Measurements from ENCODE around the gene STX2.
"Not testable (repeated sequence)": the region's sequence is repeated elsewhere in the genome, so short reads cannot be mapped to it uniquely, and the experiment has no call there.

Gene STX2

DNA sequence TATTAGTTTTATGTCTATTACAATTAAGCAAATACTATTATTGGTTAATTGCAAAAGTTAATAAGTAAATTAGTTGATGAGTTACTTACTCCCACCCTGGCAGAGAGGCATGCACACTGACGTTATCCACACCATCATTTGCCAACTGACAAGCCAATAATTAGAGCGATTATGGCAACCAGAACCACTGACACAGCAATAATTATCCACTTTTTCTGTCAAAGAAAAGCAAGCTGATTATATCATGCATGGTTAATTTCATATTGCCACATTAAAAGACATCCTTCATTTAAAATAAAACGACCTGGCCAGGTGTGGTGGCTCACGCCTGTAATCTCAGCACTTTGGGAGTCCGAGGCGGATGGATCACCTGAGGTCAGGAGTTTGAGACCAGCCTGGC, 43.1 kb downstream of the STX2 start:
- no peak for DNase-seq

DNA sequence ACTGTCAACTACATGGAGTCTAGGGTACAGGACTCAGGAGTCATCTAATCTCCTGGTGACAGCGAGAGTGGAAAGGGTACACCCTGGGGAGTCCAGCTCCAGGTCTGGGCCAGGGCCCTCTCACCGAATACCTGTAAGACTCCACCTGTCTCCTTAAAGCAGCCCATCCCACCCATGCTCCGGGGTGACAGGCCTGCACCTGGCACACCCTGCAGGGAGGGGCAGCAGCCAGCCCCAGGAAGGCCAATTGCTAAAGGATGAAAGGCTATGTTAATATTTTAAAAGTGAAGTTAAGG, 45.5 kb downstream of the STX2 start:
- no peak for DNase-seq

- peak; percentile 69 for DNase-seq
Observed at GRCh38 chr12:130792821-130793553, 46.1 kb downstream of the STX2 start.

GRCh38 chr12:130791629-130792028, 47.4 kb downstream of the STX2 start:
- DNase-seq = no peak

- DNase-seq = no peak
Observed at GRCh38 chr12:130788515-130788914, 50.5 kb downstream of the STX2 start.

- no peak for DNase-seq
Observed at GRCh38 chr12:130787445-130788410, 51.3 kb downstream of the STX2 start.

- no peak for DNase-seq
Observed at GRCh38 chr12:130787041-130787440, 52.0 kb downstream of the STX2 start.

DNA sequence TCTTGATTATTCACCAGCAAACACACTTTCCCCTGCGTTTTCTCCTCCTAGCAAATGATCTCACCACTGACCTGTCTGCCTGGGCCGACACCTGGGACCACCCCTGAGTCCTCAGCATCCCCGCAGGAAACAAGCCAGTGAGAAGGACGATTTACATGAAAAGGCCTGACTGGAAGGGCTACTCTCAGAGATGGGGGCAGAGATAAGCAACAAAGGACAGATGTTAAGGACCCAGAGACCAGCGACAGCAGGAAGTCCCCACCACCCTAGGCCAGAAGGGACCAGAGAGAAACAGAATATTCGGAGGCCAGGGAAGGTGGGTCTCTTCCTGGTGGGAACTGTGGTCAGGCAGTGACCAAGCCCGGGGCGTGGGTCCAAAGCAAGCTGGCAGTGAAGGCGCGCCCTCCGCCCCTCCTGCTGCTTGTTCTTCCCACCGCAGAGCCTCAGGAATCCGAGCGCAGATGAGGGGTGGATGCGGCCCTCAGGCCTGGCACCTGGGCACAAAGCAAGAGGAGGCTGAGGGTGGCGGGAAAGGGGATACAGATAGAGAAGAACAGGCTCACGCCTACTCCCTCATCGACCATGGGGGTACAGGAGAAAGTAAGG, 55.8 kb downstream of the STX2 start:
- DNase-seq = no peak

- DNase-seq = not testable (repeated sequence)
Observed at GRCh38 chr12:130782245-130782644, 56.8 kb downstream of the STX2 start.

- no peak for DNase-seq
Observed at GRCh38 chr12:130780880-130781575, 58.0 kb downstream of the STX2 start.

GRCh38 chr12:130780325-130780724, 58.7 kb downstream of the STX2 start:
- DNase-seq = no peak

DNA sequence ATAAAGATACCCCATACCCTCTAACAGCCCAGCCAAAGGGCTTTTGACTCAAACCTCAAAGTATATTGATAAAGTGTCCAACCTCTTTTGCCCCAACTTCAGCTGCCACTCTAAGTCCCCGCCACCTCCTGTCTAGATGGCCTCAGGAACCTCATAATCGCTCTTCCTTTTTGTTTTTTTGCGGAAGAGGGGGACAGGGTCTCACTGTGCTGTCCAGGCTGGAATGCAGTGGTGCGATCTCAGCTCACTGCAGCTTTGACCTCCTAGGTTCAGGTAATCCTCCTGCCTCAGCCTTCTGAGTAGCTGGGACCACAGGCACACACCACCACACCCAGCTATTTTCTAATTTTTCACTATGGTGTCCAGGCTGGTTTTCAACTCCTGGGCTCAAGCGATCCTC, 60.3 kb downstream of the STX2 start:
- no peak for DNase-seq

DNA sequence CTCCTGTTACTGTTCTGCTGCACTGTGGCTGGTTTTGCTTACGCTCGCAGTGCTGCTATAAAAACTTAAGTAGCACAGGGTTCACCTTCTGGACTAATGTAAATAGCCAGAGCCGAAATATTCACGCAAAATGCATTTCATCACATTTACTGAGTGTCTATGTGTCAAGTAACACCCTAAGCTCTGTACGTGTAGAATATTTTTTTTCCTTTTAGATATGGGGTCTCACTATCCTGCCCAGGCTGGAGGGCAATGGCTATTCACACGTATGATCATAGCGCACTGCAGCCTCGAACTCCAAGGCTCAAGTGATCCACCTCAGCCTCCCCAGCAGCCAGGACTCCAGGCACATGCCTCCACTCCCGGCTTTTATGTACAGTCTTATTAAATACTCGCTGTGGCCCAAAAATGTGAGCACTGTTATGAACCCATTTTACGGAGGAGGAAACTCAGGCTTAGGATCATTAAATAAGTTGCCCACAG, 62.2 kb downstream of the STX2 start:
- DNase-seq = no peak

- DNase-seq = no peak
Observed at GRCh38 chr12:130775953-130776856, 62.8 kb downstream of the STX2 start.

DNA sequence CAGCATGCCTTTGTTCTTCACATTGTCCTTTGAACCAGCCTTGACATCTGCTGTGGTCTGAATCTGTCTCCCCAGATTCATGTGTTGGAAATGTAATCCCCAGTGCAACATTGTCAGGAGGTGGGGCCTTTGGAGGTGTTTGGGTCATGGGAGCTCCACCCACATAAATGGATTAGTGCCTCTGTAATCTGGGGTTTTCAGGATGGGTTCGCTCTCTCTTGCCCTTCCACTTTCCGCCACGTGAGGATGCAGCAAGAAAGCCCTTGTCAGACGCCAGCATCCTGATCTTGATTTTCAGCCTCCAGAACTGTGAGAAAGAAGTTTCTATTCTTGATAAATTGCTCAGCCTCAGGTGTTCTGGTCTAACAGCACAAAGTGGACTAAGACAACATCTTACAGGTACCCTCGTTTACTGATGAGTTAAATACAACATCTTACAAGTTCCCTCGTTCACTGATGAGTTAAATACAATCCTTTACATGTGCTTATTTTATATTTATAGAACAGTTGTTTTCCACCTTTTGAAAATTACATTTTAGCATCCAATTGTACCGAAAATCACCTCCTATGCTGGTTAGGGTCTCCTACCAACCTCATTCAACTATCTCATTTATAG, 68.5 kb downstream of the STX2 start:
- DNase-seq = no peak

- no peak for DNase-seq
Observed at GRCh38 chr12:130768120-130768519, 70.9 kb downstream of the STX2 start.

DNA sequence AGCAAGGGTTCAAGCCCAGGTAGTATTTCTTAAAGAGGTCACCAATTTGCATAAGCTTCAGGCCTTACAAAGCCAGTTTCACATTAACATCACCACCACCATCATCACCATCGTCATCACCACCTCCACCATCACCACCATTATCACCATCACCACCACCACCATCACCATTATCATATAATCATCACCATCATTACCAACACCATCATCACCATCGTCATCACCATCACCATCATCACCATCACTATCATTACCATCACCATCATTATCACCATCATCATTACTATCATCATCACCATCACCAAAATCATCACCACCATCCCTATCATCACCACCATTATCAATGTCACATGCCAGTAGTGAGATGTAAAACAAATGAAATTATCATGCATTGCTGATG, 72.6 kb downstream of the STX2 start:
- no peak for DNase-seq

DNA sequence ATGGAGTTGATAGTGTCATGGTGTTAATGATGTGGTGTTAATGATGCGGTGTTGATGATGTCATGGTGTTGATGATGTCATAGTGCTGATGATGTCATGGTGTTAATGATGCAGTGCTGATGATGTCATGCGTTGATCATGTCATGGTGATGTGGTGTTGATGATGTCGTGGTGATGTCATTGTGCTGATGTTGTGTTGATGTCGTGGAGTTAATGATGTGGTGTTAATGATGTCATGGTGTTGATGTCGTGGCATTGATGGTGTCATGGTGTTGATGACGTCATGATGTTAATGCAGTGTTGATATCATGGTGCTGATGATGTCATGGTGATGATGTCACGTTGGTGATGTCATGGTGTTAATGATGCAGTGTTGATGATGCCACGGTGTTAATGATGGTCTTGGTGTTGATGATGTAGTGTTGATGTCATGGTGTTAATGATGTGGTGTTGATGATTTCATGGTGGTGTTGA, 73.8 kb downstream of the STX2 start:
- no peak for DNase-seq

DNA sequence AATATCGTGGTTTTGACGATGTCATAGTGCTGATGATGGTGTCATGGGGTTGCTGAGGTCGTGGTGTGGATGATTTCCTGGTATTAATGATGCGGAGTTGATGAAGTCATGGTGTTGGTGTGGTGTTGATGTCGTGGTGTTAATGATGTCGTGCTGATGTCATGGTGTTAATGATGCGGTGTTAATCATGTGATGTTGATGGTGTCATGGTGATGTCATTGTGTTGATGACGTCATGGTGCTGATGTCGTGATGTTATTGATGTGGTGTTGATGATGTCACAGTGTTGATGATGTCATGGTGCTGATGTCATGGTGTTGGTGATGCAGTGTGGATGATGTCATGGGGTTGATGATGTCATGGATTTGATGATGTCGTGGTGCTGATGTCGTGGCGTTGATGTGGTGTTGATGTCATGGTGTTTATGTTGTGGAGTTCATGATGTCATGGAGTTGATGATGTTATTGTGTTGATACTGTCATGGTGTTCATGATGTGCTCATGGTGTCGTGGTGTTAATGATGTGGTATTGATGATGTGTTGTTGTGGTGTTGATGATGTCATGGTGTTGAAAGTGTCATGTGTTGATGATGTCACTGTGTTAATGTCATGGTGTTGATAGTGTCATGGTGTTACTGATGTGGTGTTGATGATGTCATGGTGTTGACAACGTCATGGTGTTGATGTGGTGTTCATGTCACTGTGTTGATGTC, 74.4 kb downstream of the STX2 start:
- no peak for DNase-seq

- no peak for DNase-seq
Observed at GRCh38 chr12:130764073-130764472, 75.0 kb downstream of the STX2 start.

- DNase-seq = no peak
Observed at GRCh38 chr12:130762319-130762675, 76.8 kb downstream of the STX2 start.

Measured in NCI-H2171 treated with DMSO at 0.1 percent for 48 hours (cell line).